K562 (cell line): ENCODE results near the gene GALNT18. TPM values are rescaled to one million over a fixed set of nuclear protein-coding genes. Genes with fewer than 3 reads are reported as not detected.

Experiments used
- ATAC-seq: fragments of 200-7000 bp; cut with Tn5 transposase; 3 replicates; pipeline ENCODE4 v1.9.1; 2020; ENCODE audit warnings: moderate library complexity
- BruUV-seq: library from RNA; stranded (reverse); fragments of 400-500 nt; replicated peaks from 2 replicates; lab custom pipeline; 2021; lab: Mats Ljungman, UMichigan
- CTCF ChIA-PET: fragments of 300-600 bp; formaldehyde crosslinking; extraction: SDS; loops from one replicate; lab custom pipeline; 2021; ENCODE audit warnings: low intra/inter-chr PET ratio; lab: Yijun Ruan, JAX
- POLR2A ChIA-PET: fragments of 300-600, 350-650 bp; sonication (Branson Sonifier 250); formaldehyde crosslinking; extraction: SDS; loops from one replicate; lab custom pipeline; 2021; ENCODE audit warnings: antibody characterized with exemption, inconsistent platforms; lab: Yijun Ruan, JAX
- DNase-seq, 4 experiments: peaks; one replicate each; pipeline versions ENCODE4 v3.0.0 to v3.0.0-alpha.2; 2011 to 2018; ENCODE audit warnings: low spot score in 3 of 4, mixed read lengths in 3 of 4; ENCODE audit errors: extremely low read depth in 1 of 4
- FAIRE-seq: peaks from 2 replicates; lab custom pipeline; 2011; peaks lifted over from hg19 to GRCh38; lab: Jason Lieb, UNC
- H2AFZ ChIP-seq: 2 replicates; pipeline ENCODE4 v1.6.0; 2011; ENCODE audit warnings: low read depth, low read length, control low read depth, inconsistent platforms
- H3K27ac ChIP-seq: fragments of 200-600 bp; 3 replicates; pipeline ENCODE4 v1.8.0; 2011; ENCODE audit warnings: low read depth, mild to moderate bottlenecking, control low read depth, inconsistent platforms, low read length, moderate library complexity, mixed read lengths; ENCODE audit errors: extremely low read depth
- H3K27me3 ChIP-seq, 2 experiments: fragments of 300-600 bp in 1 of 2; 2 replicates in 1 of 2; 3 replicates in 1 of 2; pipeline versions ENCODE4 v1.6.0 to v1.8.0; 2011; ENCODE audit warnings: inconsistent platforms in 2 of 2, low read length in 2 of 2, mild to moderate bottlenecking in 1 of 2, mixed read lengths in 1 of 2, moderate library complexity in 1 of 2; ENCODE audit not compliant: control insufficient read depth in 2 of 2, insufficient read depth in 2 of 2
- H3K36me3 ChIP-seq: fragments of 300-600 bp; 3 replicates; pipeline ENCODE4 v1.8.0; 2011; ENCODE audit warnings: mild to moderate bottlenecking, low read length, inconsistent platforms; ENCODE audit not compliant: control insufficient read depth, insufficient read depth
- H3K4me1 ChIP-seq, 2 experiments: fragments of 200-600 bp in 1 of 2; replicated peaks in 1 of 2; 2 replicates in 1 of 2; 3 replicates in 1 of 2; pipeline versions ENCODE4 v1.5.1 to v1.8.0; 2011; ENCODE audit warnings: inconsistent platforms in 2 of 2, low read length in 2 of 2, mild to moderate bottlenecking in 1 of 2, mixed read lengths in 1 of 2, moderate library complexity in 1 of 2; ENCODE audit not compliant: control insufficient read depth in 2 of 2, insufficient read depth in 2 of 2
- H3K4me2 ChIP-seq: 2 replicates; pipeline ENCODE4 v1.6.1; 2011; ENCODE audit warnings: low read length, control low read depth, inconsistent platforms, mixed read lengths; ENCODE audit not compliant: insufficient read depth
- H3K4me3 ChIP-seq: fragments of 200-600 bp; sonication (generic), shearing (Covaris generic); 2 replicates; pipeline ENCODE4 v1.5.1; 2016; ENCODE audit warnings: control low read depth, inconsistent platforms
- H3K79me2 ChIP-seq: fragments of 200-600 bp; 3 replicates; pipeline ENCODE4 v1.8.0; 2011; ENCODE audit warnings: low read length, inconsistent platforms; ENCODE audit not compliant: control insufficient read depth, insufficient read depth
- H3K9ac ChIP-seq, 2 experiments: 2 replicates each; pipeline versions ENCODE4 v1.6.0 to v1.6.1; 2011; ENCODE audit warnings: low read depth in 2 of 2, low read length in 2 of 2, control low read depth in 1 of 2, inconsistent platforms in 1 of 2, mild to moderate bottlenecking in 1 of 2, mixed read lengths in 1 of 2; ENCODE audit not compliant: insufficient read depth in 1 of 2
- H3K9me1 ChIP-seq: one replicate; pipeline ENCODE4 v1.6.0; 2011; ENCODE audit warnings: inconsistent platforms, mild to moderate bottlenecking, low read length, moderate library complexity; ENCODE audit not compliant: control insufficient read depth, insufficient read depth
- H3K9me3 ChIP-seq: replicated peaks from 2 replicates; pipeline ENCODE4 v1.5.1; 2011; ENCODE audit warnings: low read depth, low read length, inconsistent platforms; ENCODE audit not compliant: control insufficient read depth, insufficient read depth
- H4K20me1 ChIP-seq: replicated peaks from 2 replicates; pipeline ENCODE4 v1.6.1; 2011; ENCODE audit warnings: low read length, inconsistent platforms, mixed read lengths; ENCODE audit not compliant: control insufficient read depth, insufficient read depth
- ELF4 ChIP-seq: fragments of 450-650 bp; formaldehyde crosslinking; IDR thresholded peaks from 2 replicates; pipeline ENCODE4 v1.4.0; 2022; ENCODE audit warnings: missing genetic modification characterization
- EWSR1 ChIP-seq: fragments of 450-650 bp; IDR thresholded peaks from 2 replicates; pipeline ENCODE4 v1.6.1; 2018; ENCODE audit warnings: borderline replicate concordance, mild to moderate bottlenecking, low read depth, moderate library complexity; ENCODE audit not compliant: partially characterized antibody
- POLR2A ChIP-seq: fragments of 450-650 bp; conservative IDR thresholded peaks from 2 replicates; pipeline ENCODE4 v1.6.1; 2016
- RFX1 ChIP-seq: fragments of 450-650 bp; IDR thresholded peaks from 2 replicates; pipeline ENCODE4 v1.6.1; 2016; ENCODE audit warnings: mild to moderate bottlenecking, moderate library complexity
- RFX7 ChIP-seq: fragments of 250-450 bp; sonication (Bioruptor Pico); IDR thresholded peaks from 2 replicates; pipeline ENCODE4 v1.5.1; 2021; ENCODE audit warnings: mild to moderate bottlenecking
- TCF7L2 ChIP-seq: fragments of 150-350 bp; IDR thresholded peaks from 2 replicates; pipeline ENCODE4 v1.6.1; 2016; ENCODE audit warnings: low read depth, mild to moderate bottlenecking, low read length, moderate library complexity
- ZBTB8A ChIP-seq: fragments of 450-650 bp; IDR thresholded peaks from 2 replicates; pipeline ENCODE4 v1.6.1; 2018; ENCODE audit warnings: mild to moderate bottlenecking, moderate library complexity; ENCODE audit not compliant: partially characterized antibody
- ZC3H4 ChIP-seq: sonication (generic); formaldehyde crosslinking; IDR thresholded peaks from 2 replicates; pipeline ENCODE4 v1.9.0; 2021; ENCODE audit warnings: missing genetic modification reagents, borderline replicate concordance
- ZNF263 ChIP-seq: sonication (generic); formaldehyde crosslinking; IDR thresholded peaks from 2 replicates; pipeline ENCODE4 v1.8.0; 2022; ENCODE audit warnings: mild to moderate bottlenecking, missing genetic modification reagents, borderline replicate concordance
- WGBS: fragments of 100-300 bp; shearing (Covaris generic); methylation state at CpG from one replicate; pipeline ENCODE4 v1.1.6; 2016; ENCODE audit warnings: low coverage, mixed read lengths; ENCODE audit not compliant: insufficient coverage; ENCODE audit errors: missing lambda C conversion rate; 5-methylcytosine and 5-hydroxymethylcytosine counted together
- in situ Hi-C: fragments of 300-500 bp; cut with MboI; formaldehyde crosslinking; loops from 4 replicates; pipeline ENCODE4 v1.15.0; 2018; ENCODE audit warnings: inconsistent platforms, mixed read lengths
- intact Hi-C: fragments of 100-400 bp; cut with micrococcal nuclease; formaldehyde crosslinking; loops from 2 replicates; pipeline ENCODE4 v1.14.2; 2022
- polyA plus RNA-seq, 8 experiments: library from polyadenylated mRNA; depleted of rRNA in 4 of 8; stranded (reverse) in 5 of 8; unstranded in 3 of 8; fragments of >200 nt; fragmentation: Nextera tagmentation in 2 of 8; fragmentation: Illumina TruSeq in 1 of 8; extraction: Ambion mirVana in 2 of 8; extraction: Trizol in 1 of 8; gene quantifications; 2 replicates each; pipeline versions ENCODE4 v1.2.1 to v1.2.3, GENCODE V29; 2011 to 2014; ENCODE audit warnings: inconsistent platforms in 1 of 8, missing spikeins in 1 of 8
- total RNA-seq, 7 experiments: library from RNA; depleted of rRNA in 6 of 7; stranded (reverse); fragments of >200 nt in 6 of 7; fragmentation: Illumina TruSeq in 2 of 7; extraction: Trizol in 2 of 7; gene quantifications; 2 replicates each; pipeline versions ENCODE4 v1.2.1 to v1.2.3, GENCODE V29; 2011 to 2021; ENCODE audit warnings: low replicate concordance in 1 of 7

Gene GALNT18
- total and polyA plus RNA-seq, 9 of the 15 experiments (the other 6 are each of a cell fraction or from before 2014, with no cell fraction given) = not detected

GRCh38 chr11:11540157-11540556 is 81.6 kb downstream of the GALNT18 start:
- H3K9me1 ChIP-seq = no peaks in the 10 kb centered on the region
- H3K36me3 ChIP-seq = no peaks in the 10 kb centered on the region
- H3K9me3 ChIP-seq = no peaks in the 10 kb centered on the region
- ATAC-seq = no peak
- no peak overlapping the region for H2AFZ ChIP-seq
- CTCF ChIA-PET = no interaction called here
- H3K4me1 ChIP-seq = no peaks in the 10 kb centered on the region
- BruUV-seq = no TSS peak
- 4% methylated on average over 6 of the region's 6 CpGs for WGBS
- H3K9ac ChIP-seq = no peak overlapping the region
- intact Hi-C loops (no loop called here), in situ Hi-C loops (no loop called here)
- H4K20me1 ChIP-seq = no peaks in the 10 kb centered on the region
- H3K4me2 ChIP-seq = no peak overlapping the region
- TF ChIP-seq RFX7 (CRISPR knock-in tag) (no peak), ZBTB8A (no peak), RFX1 (peak; percentile 53), EWSR1 (no peak)
- H3K27me3 ChIP-seq = peaks cover 2 to 19% of the 10 kb centered on the region in 2 experiments; a peak in 3 of 5 replicates
- no peak overlapping the region for H3K4me3 ChIP-seq
- FAIRE-seq = no peak
- H3K79me2 ChIP-seq = no peaks in the 10 kb centered on the region
- no peak overlapping the region for H3K27ac ChIP-seq
- POLR2A ChIA-PET = no interaction called here
- DNase-seq = no peak

- H2AFZ ChIP-seq = no peak overlapping the region
- H3K9me1 ChIP-seq = no peaks in the 10 kb centered on the region
- no peak overlapping the region for H3K4me3 ChIP-seq
- no peak overlapping the region for H3K9ac ChIP-seq
- intact Hi-C loops (no loop called here), in situ Hi-C loops (no loop called here)
- peaks cover 2 to 19% of the 10 kb centered on the region in 2 experiments; a peak in 4 of 5 replicates for H3K27me3 ChIP-seq
- ChIA-PET CTCF (no interaction called here), POLR2A (interaction anchor here (0.6 kb wide), 1 partner anchor 16 kb away, joined by 3 read pairs; no protein-coding TSS in a partner anchor)
- TF ChIP-seq POLR2A (no peak), ZNF263 (0 out of 2 replicates have a peak, but pooled peaks have one; percentile 17), TCF7L2 (no peak), ELF4 (CRISPR knock-in tag) (no peak), ZC3H4 (CRISPR knock-in tag) (no peak)
- no peak overlapping the region for H3K27ac ChIP-seq
- no peaks in the 10 kb centered on the region for H3K4me1 ChIP-seq
- BruUV-seq = no TSS peak
- no peaks in the 10 kb centered on the region for H3K79me2 ChIP-seq
- no peaks in the 10 kb centered on the region for H4K20me1 ChIP-seq
- DNase-seq (no peak), ATAC-seq (no peak), FAIRE-seq (no peak)
- H3K4me2 ChIP-seq = no peak overlapping the region
- 2% methylated on average over 12 of the region's 12 CpGs for WGBS
- H3K9me3 ChIP-seq = no peaks in the 10 kb centered on the region
- H3K36me3 ChIP-seq = no peaks in the 10 kb centered on the region
Measured at GRCh38 chr11:11538277-11538960, 83.4 kb downstream of the GALNT18 start.
